Islet of Langerhans (tissue), 1 donor: ENCODE results near the gene AIRE.
"Not testable (repeated sequence)": the region's sequence is repeated elsewhere in the genome, so short reads cannot be mapped to it uniquely, and the experiment has no call there.

Experiments used
- FAIRE-seq: peaks from one replicate; lab custom pipeline; 2011; peaks lifted over from hg19 to GRCh38; lab: Jason Lieb, UNC

The AIRE gene

GRCh38 chr21:44267655-44268142 is 18.0 kb upstream of the AIRE start:
- FAIRE-seq = no peak

- FAIRE-seq = no peak
Measured at GRCh38 chr21:44269090-44269489, 16.6 kb upstream of the AIRE start.

GRCh38 chr21:44271558-44272283 is 14.0 kb upstream of the AIRE start:
- no peak for FAIRE-seq

- FAIRE-seq = no peak
Measured at GRCh38 chr21:44272284-44272858, 13.3 kb upstream of the AIRE start.

GRCh38 chr21:44273046-44273445 is 12.6 kb upstream of the AIRE start:
- no peak for FAIRE-seq

- no peak for FAIRE-seq
Measured at GRCh38 chr21:44275041-44275440, 10.6 kb upstream of the AIRE start.

GRCh38 chr21:44279354-44280260 is 6.1 kb upstream of the AIRE start:
- FAIRE-seq = no peak

GRCh38 chr21:44281801-44282200 is 3.9 kb upstream of the AIRE start:
- FAIRE-seq = no peak

- FAIRE-seq = no peak
Measured at GRCh38 chr21:44282370-44282769, 3.3 kb upstream of the AIRE start.

GRCh38 chr21:44283211-44283785 is 2.4 kb upstream of the AIRE start:
- FAIRE-seq = not testable (repeated sequence)

GRCh38 chr21:44283948-44284347 is 1.7 kb upstream of the AIRE start:
- no peak for FAIRE-seq

GRCh38 chr21:44286086-44286715 is 525 bp downstream of the AIRE start:
- FAIRE-seq = no peak

- no peak for FAIRE-seq
Measured at GRCh38 chr21:44286716-44287632, 1.3 kb downstream of the AIRE start.

- no peak for FAIRE-seq
Measured at GRCh38 chr21:44288251-44289110, 2.8 kb downstream of the AIRE start.

GRCh38 chr21:44289381-44290010 is 3.8 kb downstream of the AIRE start:
- FAIRE-seq = no peak

- FAIRE-seq = no peak
Measured at GRCh38 chr21:44290327-44291077, 4.8 kb downstream of the AIRE start.

- FAIRE-seq = no peak
Measured at GRCh38 chr21:44291078-44291935, 5.6 kb downstream of the AIRE start.
